Pancreas (tissue), 10 donors: Measurements from ENCODE around the gene TNIK. TPM values are rescaled to one million over a fixed set of nuclear protein-coding genes. Genes with fewer than 3 reads are reported as not detected.

Experiments
- ATAC-seq, 4 donors: fragments of 200-7000 bp; cut with Tn5 transposase; one replicate each; pipeline versions ENCODE4 v1.8.0 to v1.9.1; 2020; ENCODE audit warnings: mild to moderate bottlenecking in 4 of 4, moderate library complexity in 4 of 4
- DNase-seq, 6 donors: peaks; one replicate each; pipeline ENCODE4 v3.0.0-alpha.2; 2020
- FAIRE-seq: peaks from 2 replicates; lab custom pipeline; 2012; peaks lifted over from hg19 to GRCh38; lab: Jason Lieb, UNC
- H3K27ac ChIP-seq, 4 donors: fragments of 200-600 bp; sonication (generic); 1 replicate in 3 of 4; 2 replicates in 1 of 4; pipeline versions ENCODE4 v1.5.0 to v1.8.0; 2020
- H3K27me3 ChIP-seq, 4 donors: fragments of 200-600 bp; one replicate each; pipeline ENCODE4 v1.8.0; 2021
- H3K36me3 ChIP-seq, 3 donors: fragments of 200-600 bp; sonication (generic) in 1 of 3; one replicate each; pipeline versions ENCODE4 v1.5.0 to v1.8.0; 2020 to 2021
- H3K4me1 ChIP-seq, 3 donors: fragments of 200-600 bp; one replicate each; pipeline ENCODE4 v1.8.0; 2021
- H3K4me3 ChIP-seq, 4 donors: fragments of 200-600 bp; sonication (generic) in 2 of 4; one replicate each; pipeline versions ENCODE4 v1.5.0 to v1.8.0; 2020 to 2021
- H3K9me3 ChIP-seq, 4 donors: fragments of 200-600 bp; one replicate each; pipeline ENCODE4 v1.8.0; 2021
- CTCF ChIP-seq, 4 donors: fragments of 200-600 bp; sonication (generic) in 3 of 4; IDR thresholded peaks; one replicate each; pipeline versions ENCODE4 v1.5.0 to v1.8.0; 2021; ENCODE audit warnings: antibody characterized with exemption in 4 of 4
- WGBS, 2 donors: extraction: QIAGEN DNeasy Blood & Tissue Kit; methylation state at CpG; one replicate each; pipeline ENCODE4 v1.1.7; 2013; 5-methylcytosine and 5-hydroxymethylcytosine counted together
- intact Hi-C, 3 donors: fragments of 100-400 bp; cut with DNase I; formaldehyde crosslinking; loops; one replicate each; pipeline versions ENCODE4 v1.11.1 to v1.14.2; 2022
- polyA plus RNA-seq, 2 donors: library from polyadenylated mRNA; stranded (reverse); fragments of 200-250 nt; gene quantifications; one replicate each; pipeline ENCODE4 v1.2.3, GENCODE V29; 2013
- total RNA-seq, 6 donors: library from RNA; stranded (reverse); fragmentation: NEBNext Ultra II Directional in 4 of 6; extraction: Animal tissue kit (Norgen Biotek cat#: 25700) in 4 of 6; gene quantifications; one replicate each; pipeline versions ENCODE4 v1.2.1 to v1.2.4, GENCODE V29; 2021 to 2023
- donor health status: healthy with polysubstance abuse.
- donor health status: DM: no; HTN: no; CAD: no; lungs with moderate emphysema.
- donor health status: DM: no; HTN: no; CAD: no.
- donor health status: control.
- donor health status: control.
- donor health status: Bipolar disorder and iron deficiency.
- donor health status: DM: yes; HTN: yes; CAD: no.
- donor health status: DM: no; HTN: no; CAD: no.
- donor health status: DM: no; HTN: no; CAD: no.
- donor health status: DM: yes; HTN: yes; CAD: no.

TNIK gene
- total and polyA plus RNA-seq, 8 donors, result 3.5 to 13.6 (median 5.8) TPM

DNA sequence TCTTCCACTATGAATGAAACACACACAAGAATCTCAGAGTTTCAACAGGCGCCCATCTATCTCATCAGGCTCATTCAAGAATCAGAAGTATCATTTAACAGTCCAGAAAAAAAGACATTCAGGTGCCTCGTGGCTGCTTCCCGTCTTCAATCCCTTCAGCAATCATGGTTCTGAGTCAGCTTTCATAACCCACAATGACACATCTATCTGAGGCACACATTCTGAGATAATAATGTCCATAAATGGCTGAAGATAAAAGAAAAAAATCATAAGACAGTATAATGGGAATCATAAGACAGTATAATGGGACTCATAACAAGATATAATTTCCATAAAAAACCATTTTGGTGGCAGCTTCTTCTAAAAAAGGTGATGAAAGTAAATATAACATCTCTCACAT is 52.4 kb downstream of the TNIK start:
- no peak overlapping the region for H3K27ac ChIP-seq
- no peak for ATAC-seq
- DNase-seq, result no peak
- intact Hi-C loops, result no loop called here
- no peak for FAIRE-seq
- no peaks in the 10 kb centered on the region for H3K27me3 ChIP-seq
- H3K4me3 ChIP-seq, result no peak overlapping the region
- no peak for TF ChIP-seq CTCF (IDR thresholded peaks at IDR 0.05)
- WGBS, 2 donors, result 91 to 95% methylated on average over 3 of the region's 3 CpGs
- H3K36me3 ChIP-seq, result no peaks in the 10 kb centered on the region
- no peaks in the 10 kb centered on the region for H3K9me3 ChIP-seq
- H3K4me1 ChIP-seq, result peaks cover 5 to 23% (median 16%) of the 10 kb centered on the region in 3 donors

DNA sequence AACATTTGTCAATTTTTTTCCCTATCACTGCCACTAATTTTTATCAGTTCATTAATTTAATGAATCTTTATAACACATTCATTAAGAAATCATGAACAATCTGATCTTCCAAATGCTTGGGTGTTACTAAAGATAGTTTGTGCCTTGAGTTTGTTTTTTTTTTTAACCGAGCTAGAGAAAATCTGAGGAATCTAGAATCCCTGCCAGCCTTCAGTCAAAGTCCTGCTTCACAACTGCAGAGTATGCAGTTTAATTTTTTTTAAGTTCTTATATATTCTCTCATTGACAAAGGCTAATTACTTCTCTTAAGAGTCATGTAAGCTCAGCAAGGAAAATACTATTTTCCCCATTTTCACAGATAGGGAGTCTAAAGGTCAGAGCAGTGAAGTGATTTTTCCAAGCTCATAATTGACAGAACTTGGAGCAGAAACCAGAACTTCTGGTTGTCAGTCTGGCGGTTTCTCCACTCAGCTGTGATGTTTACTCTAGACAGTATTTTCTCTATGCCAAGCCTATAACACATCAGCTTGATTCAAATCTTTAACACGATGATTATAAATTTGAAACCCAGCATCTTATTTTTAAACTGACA is 55.7 kb downstream of the TNIK start:
- no peak for TF ChIP-seq CTCF (IDR thresholded peaks at IDR 0.05)
- ATAC-seq, result peak; percentile 87 to 95 (median 94)
- FAIRE-seq, result no peak
- no peak overlapping the region for H3K4me3 ChIP-seq
- H3K27ac ChIP-seq, result peak overlapping the region in 2 of 4 donors; percentile 3 to 42
- peaks cover 5 to 19% (median 16%) of the 10 kb centered on the region in 3 donors for H3K4me1 ChIP-seq
- no peaks in the 10 kb centered on the region for H3K36me3 ChIP-seq
- intact Hi-C loops, result no loop called here
- peak in 1 of 6 donors; percentile 33 for DNase-seq
- no peaks in the 10 kb centered on the region for H3K9me3 ChIP-seq
- no peaks in the 10 kb centered on the region for H3K27me3 ChIP-seq
- 5 to 10% methylated on average over 3 of the region's 3 CpGs for WGBS, 2 donors

DNA sequence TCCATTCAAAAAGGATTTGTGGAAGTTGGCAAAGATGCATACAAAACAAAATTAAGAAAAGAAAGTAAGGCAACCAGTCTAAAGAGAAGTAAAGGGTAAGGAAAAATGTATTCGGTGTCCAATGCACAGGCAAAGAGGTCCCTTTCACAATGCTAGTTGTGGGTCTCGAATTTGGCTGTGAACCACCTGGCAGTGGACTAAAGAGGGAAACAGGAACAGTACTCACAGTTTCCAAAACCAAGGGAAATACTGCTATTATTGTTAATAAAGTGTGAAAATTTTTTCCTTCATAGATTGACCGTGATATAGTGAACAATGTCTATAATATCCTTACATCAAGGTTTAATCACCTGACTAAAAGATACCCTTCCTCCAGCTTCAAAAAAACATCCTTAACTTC is 57.9 kb downstream of the TNIK start:
- Histone ChIP-seq H3K27me3 (no peaks in the 10 kb centered on the region), H3K4me3 (no peak overlapping the region), H3K27ac (no peak overlapping the region), H3K4me1 (peaks cover 5 to 17% (median 16%) of the 10 kb centered on the region in 3 donors), H3K9me3 (no peaks in the 10 kb centered on the region), H3K36me3 (no peaks in the 10 kb centered on the region)
- intact Hi-C loops, result no loop called here
- DNase-seq (no peak), ATAC-seq (no peak), FAIRE-seq (no peak)
- TF ChIP-seq CTCF (IDR thresholded peaks at IDR 0.05), result no peak
- 90 to 96% methylated on average over 3 of the region's 3 CpGs for WGBS, 2 donors

DNA sequence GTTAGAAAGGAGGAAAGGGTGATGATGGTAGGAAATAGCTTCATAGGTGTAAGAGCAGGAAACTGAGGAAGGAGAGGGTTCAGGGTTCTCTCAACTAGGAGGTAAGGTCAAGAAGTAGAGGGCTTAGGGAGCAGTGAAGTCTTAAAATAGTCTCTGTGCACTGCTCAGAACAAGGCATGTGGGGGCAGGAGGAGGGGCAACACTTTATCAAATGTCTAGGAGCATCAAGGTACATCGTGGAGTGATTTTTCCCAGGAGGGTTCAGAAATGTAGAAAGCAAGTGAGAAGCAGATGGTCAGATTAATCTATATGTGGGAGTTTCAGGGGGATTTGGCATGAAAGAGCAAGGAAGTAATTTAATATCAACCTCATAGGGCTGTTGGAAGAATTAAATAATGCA is 58.8 kb downstream of the TNIK start:
- H3K4me1 ChIP-seq, result peaks cover 5 to 17% (median 16%) of the 10 kb centered on the region in 3 donors
- intact Hi-C loops, result no loop called here
- H3K27ac ChIP-seq, result no peak overlapping the region
- FAIRE-seq (no peak), ATAC-seq (no peak), DNase-seq (no peak)
- no peaks in the 10 kb centered on the region for H3K36me3 ChIP-seq
- H3K9me3 ChIP-seq, result no peaks in the 10 kb centered on the region
- 55 to 71% methylated on average over 1 of the region's 1 CpG for WGBS, 2 donors
- no peak overlapping the region for H3K4me3 ChIP-seq
- H3K27me3 ChIP-seq, result no peaks in the 10 kb centered on the region
- TF ChIP-seq CTCF (IDR thresholded peaks at IDR 0.05), result no peak

DNA sequence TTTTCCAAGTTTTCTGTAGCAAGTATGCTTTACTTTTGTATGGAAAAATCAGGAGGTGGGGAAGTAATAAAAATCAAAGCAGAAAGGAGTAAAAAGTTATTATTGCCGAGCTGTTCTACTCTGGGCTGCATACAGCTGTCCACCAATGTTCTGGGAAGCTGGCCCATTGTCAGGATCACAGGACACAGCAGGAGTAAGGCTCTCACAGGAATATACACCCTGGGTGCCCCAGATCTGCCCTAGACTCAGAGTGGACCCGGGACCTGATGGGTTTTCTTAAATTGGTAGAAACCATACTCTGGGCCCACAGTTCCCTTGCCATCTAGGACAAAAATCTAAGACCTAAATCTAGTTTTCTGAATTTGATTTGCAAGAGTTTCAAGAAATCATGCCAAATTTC is 60.4 kb downstream of the TNIK start:
- Histone ChIP-seq H3K9me3 (no peaks in the 10 kb centered on the region), H3K27ac (no peak overlapping the region), H3K27me3 (no peaks in the 10 kb centered on the region), H3K4me1 (peaks cover under 1 to 17% (median 13%) of the 10 kb centered on the region in 3 donors), H3K4me3 (no peak overlapping the region), H3K36me3 (no peaks in the 10 kb centered on the region)
- FAIRE-seq, result no peak
- intact Hi-C loops, result no loop called here
- TF ChIP-seq CTCF (IDR thresholded peaks at IDR 0.05), result no peak
- no peak for DNase-seq
- WGBS, 2 donors, result 89 to 91% methylated on average over 2 of the region's 2 CpGs
- no peak for ATAC-seq
